HG03064 (cell line): ENCODE measurements around the gene SMARCA1.
"Not testable (repeated sequence)": the region's sequence is repeated elsewhere in the genome, so short reads cannot be mapped to it uniquely, and the experiment has no call there.

ENCODE experiments used
- ATAC-seq: cut with Tn5 transposase; IDR thresholded peaks from one replicate; pipeline ENCODE4 v1.9.1; 2021; ENCODE audit warnings: low read depth; ENCODE audit not compliant: unreplicated experiment

SMARCA1 gene, protein sequence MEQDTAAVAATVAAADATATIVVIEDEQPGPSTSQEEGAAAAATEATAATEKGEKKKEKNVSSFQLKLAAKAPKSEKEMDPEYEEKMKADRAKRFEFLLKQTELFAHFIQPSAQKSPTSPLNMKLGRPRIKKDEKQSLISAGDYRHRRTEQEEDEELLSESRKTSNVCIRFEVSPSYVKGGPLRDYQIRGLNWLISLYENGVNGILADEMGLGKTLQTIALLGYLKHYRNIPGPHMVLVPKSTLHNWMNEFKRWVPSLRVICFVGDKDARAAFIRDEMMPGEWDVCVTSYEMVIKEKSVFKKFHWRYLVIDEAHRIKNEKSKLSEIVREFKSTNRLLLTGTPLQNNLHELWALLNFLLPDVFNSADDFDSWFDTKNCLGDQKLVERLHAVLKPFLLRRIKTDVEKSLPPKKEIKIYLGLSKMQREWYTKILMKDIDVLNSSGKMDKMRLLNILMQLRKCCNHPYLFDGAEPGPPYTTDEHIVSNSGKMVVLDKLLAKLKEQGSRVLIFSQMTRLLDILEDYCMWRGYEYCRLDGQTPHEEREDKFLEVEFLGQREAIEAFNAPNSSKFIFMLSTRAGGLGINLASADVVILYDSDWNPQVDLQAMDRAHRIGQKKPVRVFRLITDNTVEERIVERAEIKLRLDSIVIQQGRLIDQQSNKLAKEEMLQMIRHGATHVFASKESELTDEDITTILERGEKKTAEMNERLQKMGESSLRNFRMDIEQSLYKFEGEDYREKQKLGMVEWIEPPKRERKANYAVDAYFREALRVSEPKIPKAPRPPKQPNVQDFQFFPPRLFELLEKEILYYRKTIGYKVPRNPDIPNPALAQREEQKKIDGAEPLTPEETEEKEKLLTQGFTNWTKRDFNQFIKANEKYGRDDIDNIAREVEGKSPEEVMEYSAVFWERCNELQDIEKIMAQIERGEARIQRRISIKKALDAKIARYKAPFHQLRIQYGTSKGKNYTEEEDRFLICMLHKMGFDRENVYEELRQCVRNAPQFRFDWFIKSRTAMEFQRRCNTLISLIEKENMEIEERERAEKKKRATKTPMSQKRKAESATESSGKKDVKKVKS

DNA sequence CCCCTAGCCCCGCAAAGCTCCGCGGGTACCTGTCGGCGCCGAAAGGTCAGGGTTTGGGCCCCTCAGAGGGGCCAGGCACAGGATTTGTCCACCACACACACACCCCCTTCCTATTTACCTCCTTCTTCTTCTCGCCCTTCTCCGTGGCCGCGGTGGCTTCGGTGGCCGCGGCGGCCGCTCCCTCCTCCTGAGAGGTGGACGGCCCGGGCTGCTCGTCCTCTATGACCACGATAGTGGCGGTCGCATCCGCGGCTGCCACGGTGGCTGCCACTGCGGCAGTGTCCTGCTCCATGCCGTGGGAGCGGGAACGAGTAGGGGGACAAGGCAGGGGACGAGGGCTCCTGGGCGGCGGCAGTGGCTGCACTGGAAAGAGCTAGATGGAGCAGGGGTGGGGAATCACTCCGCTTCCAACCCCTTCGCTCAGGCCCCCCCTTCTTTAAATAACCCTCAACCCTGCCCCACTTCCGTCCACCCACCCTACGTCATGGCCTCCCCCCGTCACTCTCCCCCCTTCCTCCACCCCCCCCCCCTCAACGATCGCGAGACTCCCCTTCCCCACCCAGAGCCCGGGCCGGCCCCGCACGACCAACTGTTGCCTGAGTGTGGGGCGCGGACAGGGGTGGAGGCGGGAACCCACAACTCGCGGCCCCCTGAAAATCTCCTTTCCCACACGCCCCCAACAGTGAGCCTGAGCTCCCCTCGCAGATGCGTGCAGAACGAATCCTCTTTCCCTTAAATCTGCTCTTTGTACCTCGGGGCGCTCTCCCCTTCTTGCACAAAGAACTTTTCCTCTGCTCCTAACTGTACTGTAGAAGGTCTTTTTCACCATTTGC is at the start of gene SMARCA1:
Gene SMARCA1 (minus strand): TSS at position 412 of the 833 bp plus-strand sequence. CDS start 120 bp downstream, at position 292.
- no peak for ATAC-seq

DNA sequence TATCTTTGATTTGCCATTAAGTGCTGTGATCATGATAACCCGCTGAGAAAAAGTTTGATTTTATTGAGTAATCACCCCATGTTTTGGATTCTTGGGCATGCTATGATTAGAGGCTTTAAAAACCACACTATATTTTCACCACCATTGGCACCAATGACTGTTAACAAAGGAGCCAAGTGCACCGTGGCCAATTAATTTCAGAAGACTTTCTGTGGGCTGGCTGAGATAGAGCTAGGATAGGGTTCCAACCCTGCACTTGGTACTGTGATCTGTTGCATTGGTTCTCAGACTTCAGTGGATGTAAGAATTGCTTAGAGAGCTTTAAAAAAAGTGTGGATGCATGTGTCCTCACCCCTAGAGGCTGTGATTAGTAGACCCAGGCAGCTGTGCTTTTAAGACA is 49.1 kb upstream of the SMARCA1 start:
- ATAC-seq = no peak

GRCh38 chrX:129568349-129568748 is 45.1 kb upstream of the SMARCA1 start:
- no peak for ATAC-seq

DNA sequence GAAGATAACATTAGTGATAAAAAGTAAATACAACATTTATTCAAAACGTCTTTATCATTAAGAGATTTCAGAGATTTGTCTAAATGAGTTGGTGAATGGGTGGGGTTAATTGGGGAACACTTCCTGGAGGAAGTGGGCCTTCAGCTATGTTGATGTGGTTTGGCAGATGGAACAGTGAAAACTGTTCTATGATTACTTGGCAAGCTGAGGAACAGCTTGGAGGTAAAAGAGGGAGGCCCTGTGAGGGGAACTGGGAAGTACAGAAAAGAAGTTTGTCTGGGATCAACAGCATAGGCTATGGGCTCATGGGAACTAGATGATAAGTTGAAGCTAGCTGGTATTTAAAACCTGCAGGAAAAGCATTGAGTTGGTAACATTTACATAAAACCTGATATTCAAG is 42.8 kb upstream of the SMARCA1 start:
- no peak for ATAC-seq

DNA sequence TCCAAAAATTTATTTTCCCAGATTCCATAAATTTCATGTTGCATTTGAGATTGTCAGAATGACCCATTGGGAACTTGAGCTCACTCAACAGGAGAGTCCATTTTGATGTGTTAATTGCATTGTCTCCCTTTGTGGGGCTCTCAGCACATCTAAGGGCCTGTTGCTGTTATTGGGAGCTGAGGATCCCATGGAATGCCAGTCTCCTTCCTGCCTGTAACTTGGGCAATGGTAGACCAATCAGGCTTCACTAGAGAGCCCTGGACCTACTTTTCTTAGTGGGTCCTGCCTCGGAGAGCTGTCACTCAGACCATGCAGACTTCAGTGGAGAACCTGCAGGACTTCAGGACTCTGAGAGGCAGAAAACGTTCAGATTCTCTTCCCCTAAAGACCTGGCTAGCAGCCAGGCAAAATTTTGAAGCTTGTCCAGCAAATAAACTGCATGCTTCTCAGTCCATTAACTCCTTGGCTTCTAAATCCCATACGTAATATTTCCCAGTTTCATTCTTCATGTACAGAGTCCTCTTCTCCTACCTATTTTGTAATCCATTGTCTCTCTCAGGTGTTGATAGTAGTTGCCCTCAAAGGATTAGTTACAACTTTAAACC is 41.9 kb upstream of the SMARCA1 start:
- ATAC-seq = no peak

GRCh38 chrX:129564345-129564744 is 41.1 kb upstream of the SMARCA1 start:
- not testable (repeated sequence) for ATAC-seq

- no peak for ATAC-seq
These were observed 38.2 kb upstream of the SMARCA1 start for GRCh38 chrX:129561453-129561852.

- no peak for ATAC-seq
These were observed 36.5 kb upstream of the SMARCA1 start for GRCh38 chrX:129559783-129560182.

DNA sequence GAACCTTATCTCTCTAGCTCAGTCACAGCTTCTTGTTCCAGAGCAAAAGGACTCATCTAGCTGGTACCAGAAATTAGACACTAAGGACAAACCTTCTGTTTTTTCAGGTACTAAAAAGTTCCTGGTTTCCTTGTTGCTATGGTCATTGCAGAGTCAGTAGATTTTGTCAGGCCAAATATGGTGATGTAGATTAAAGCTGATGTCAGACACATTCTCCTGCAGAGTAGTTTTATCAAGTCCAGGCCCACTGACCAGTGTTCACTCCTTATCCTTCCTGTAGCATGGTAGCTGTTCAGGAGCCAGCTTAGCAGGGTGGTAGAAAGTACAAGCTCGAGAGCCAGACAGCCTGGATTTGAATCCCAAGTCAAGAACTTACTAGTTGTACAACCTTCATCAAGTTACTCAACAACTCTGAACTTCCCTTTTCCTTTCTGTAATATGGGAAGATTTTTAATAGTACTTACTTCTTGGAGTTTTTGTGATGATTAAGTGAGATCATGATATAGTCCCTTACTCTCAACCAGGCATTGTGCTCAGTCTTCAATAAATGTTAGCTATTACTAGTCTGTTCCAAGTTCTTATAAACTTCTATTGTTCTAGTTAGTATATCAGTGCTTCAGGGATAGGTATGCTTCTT is 34.7 kb upstream of the SMARCA1 start:
- no peak for ATAC-seq

DNA sequence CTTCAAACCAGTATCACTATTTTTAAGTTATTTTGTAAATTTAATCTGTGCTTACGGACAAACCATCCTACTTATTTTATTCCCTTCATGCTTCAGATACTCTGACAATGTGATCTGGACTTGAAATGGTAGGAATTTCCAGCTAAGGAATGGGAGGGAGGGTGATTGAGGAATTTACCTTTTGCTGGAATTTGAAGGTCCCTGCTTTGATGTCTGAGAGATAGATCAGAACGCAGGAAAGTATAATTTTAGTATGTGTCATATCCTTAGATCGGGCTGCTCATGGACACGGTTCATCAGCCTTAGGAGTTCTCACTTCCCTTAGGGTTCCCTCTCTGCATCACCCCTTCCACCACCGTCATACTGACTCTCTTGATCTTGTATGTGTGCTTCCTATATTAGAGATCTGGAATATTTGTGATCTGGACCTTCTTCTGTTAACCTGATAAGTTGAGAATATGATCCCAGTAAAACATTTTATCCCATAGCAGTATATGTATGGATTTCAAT is 33.6 kb upstream of the SMARCA1 start:
- ATAC-seq = no peak

GRCh38 chrX:129554816-129555215 is 31.5 kb upstream of the SMARCA1 start:
- ATAC-seq = not testable (repeated sequence)

DNA sequence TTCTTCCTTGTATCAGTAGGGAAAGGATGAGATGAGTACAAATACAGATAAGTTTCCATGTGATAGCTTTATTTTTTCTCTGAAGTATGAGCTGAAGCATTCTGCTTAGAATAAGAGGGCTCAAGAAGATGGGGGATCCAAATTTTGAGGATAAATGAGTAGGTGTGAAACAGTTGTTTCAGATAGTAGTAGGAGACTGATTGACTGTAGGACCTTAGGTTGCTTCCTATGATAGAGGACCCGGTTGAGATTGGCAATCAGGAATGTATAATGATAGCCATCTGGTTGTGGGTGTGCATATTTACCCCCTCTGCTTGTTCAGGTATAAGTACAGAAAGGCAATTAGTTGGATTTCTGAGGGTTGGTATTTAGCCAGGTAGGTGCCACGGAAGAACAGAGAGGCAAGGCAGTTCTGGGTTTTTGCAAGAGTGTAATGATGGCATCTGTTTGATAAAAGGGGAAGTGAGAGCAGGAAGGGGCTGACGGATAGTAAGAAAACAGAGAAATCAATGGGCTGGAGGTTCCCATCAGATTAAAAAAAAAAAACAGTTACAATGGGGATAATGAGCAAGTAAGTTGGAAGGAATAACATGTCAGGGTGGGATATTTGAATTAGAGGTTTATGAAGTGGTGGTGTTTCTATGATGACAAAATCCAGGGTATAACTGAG is 30.5 kb upstream of the SMARCA1 start:
- peak; percentile 93 for ATAC-seq

DNA sequence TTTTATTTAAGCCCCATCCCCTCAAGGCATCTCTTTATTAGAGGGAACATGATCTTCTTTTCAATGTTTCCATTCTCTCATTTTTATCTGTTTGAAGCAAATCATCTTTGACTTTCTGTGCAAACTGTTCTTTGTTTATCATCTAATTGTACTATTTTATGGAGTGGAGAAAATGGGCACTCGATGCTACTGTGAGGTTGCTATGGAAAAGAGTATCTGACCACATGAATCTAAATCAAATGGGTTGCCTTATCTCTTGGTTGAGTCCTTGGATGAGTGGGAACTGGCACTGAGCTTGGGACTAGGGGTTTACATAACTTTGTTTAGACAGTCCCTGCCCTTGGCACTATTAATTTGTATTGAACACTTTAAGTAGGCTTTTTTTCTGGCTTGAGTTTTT is 25.8 kb upstream of the SMARCA1 start:
- ATAC-seq = no peak

- no peak for ATAC-seq
These were observed 22.1 kb upstream of the SMARCA1 start for GRCh38 chrX:129545408-129545807.

GRCh38 chrX:129544780-129545179 is 21.5 kb upstream of the SMARCA1 start:
- ATAC-seq = no peak

GRCh38 chrX:129540722-129541184 is 17.5 kb upstream of the SMARCA1 start:
- peak; percentile 33 for ATAC-seq

DNA sequence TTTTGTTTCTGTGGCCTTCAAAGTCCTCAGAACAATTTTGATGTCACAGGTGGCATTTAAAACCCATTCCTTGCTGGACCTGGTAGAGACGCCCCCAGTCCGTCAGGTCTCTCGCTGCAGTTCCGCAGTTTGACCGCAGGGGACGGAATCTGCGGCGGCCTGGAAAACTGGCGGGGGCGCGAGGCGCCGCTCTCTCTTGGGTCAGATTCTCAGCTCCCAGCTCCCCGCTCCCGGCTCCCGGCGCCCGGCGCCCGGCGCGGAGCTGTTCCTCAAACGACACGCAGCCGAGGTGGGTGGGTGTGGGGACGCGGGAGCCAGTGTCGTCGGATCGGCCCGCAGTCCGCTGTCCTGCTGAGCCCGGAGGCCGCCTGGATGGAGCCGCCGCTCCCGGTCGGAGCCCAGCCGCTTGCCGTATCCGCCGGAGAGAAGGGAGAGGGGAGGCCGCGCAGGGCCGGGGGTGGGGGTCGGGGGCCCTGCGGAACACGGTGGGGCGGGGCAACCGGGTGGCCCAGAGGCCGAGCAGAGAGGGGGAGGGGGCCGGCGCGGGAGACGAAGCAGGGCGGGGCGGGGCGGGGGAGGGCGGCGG is 16.9 kb upstream of the SMARCA1 start, which contains the start of gene OCRL:
Gene OCRL (plus strand): TSS at position 192 of the 586 bp plus-strand sequence. CDS start 181 bp downstream, at position 373.
- ATAC-seq = peak; percentile 98
